IPS-18a (cell line): ENCODE measurements around the gene TRIL.

Experiments used
- H3K27ac ChIP-seq: one replicate; pipeline ENCODE4 v1.5.1; 2013; ENCODE audit warnings: low read length
- H3K27me3 ChIP-seq: one replicate; pipeline ENCODE4 v1.6.1; 2013; ENCODE audit warnings: mild to moderate bottlenecking, low read length; ENCODE audit not compliant: control insufficient read depth, insufficient read depth
- H3K36me3 ChIP-seq: one replicate; pipeline ENCODE4 v1.6.1; 2013; ENCODE audit warnings: low read depth, low read length; ENCODE audit not compliant: control insufficient read depth
- H3K4me1 ChIP-seq: one replicate; pipeline ENCODE4 v1.6.1; 2013; ENCODE audit warnings: low read depth, low read length; ENCODE audit not compliant: control insufficient read depth
- H3K4me3 ChIP-seq: one replicate; pipeline ENCODE4 v1.5.1; 2013; ENCODE audit warnings: low read length
- H3K9ac ChIP-seq: one replicate; pipeline ENCODE4 v1.6.1; 2013; ENCODE audit warnings: mild to moderate bottlenecking, low read length, moderate library complexity
- H3K9me3 ChIP-seq: one replicate; pipeline ENCODE4 v1.6.1; 2013; ENCODE audit warnings: low read depth, low read length; ENCODE audit not compliant: control insufficient read depth

Gene TRIL

GRCh38 chr7:28903730-28904577 lies 54.2 kb downstream of the TRIL start:
- H3K27me3 ChIP-seq: no peaks in the 10 kb centered on the region
- no peak overlapping the region for H3K9ac ChIP-seq
- peaks cover 34% of the 10 kb centered on the region for H3K4me1 ChIP-seq
- no peaks in the 10 kb centered on the region for H3K9me3 ChIP-seq
- no peak overlapping the region for H3K4me3 ChIP-seq
- H3K27ac ChIP-seq: no peak overlapping the region
- no peaks in the 10 kb centered on the region for H3K36me3 ChIP-seq
